T-cell (primary cell): Measurements from ENCODE around the gene FRAT1. TPM values are rescaled to one million over a fixed set of nuclear protein-coding genes. Genes with fewer than 3 reads are reported as not detected.
A peak's percentile ranks its signal among the peaks of the same experiment; 100 is the strongest.
"Not testable (repeated sequence)": the region's sequence is repeated elsewhere in the genome, so short reads cannot be mapped to it uniquely, and the experiment has no call there.

Experiments
- ATAC-seq, 4 experiments: fragments of 200-7000 bp in 3 of 4; fragments of 150-1000 bp in 1 of 4; cut with Tn5 transposase; replicated peaks in 1 of 4; 1 replicate in 3 of 4; 2 replicates in 1 of 4; pipeline ENCODE4 v1.10.0; 2021; ENCODE audit warnings: moderate library complexity in 3 of 4, mild to moderate bottlenecking in 2 of 4, moderate number of reproducible peaks in 1 of 4
- CTCF ChIA-PET, 2 donors: fragments of 300-600 bp; sonication (Branson Sonifier 250); formaldehyde crosslinking; loops; one replicate each; lab custom pipeline; 2022; ENCODE audit warnings: antibody characterized with exemption in 2 of 2; lab: Charles Lee
- POLR2A ChIA-PET, 2 donors: fragments of 300-600 bp; sonication (Branson Sonifier 250); formaldehyde crosslinking; loops; one replicate each; lab custom pipeline; 2022; ENCODE audit warnings: antibody characterized with exemption in 2 of 2; lab: Charles Lee
- DNase-seq, 35 experiments: peaks; one replicate each; pipeline versions ENCODE4 v3.0.0 to v3.0.0-alpha.2; 2013 to 2023
- H3K27ac ChIP-seq: one replicate; pipeline ENCODE4 v1.5.1; 2013; ENCODE audit warnings: low read length
- H3K27me3 ChIP-seq, 2 experiments: replicated peaks in 1 of 2; 1 replicate in 1 of 2; 2 replicates in 1 of 2; pipeline versions ENCODE4 v1.6.1 to v1.7.0; 2013; ENCODE audit warnings: low read length in 1 of 2, mixed read lengths in 1 of 2; ENCODE audit not compliant: control insufficient read depth in 2 of 2, insufficient read depth in 2 of 2; ENCODE audit errors: extremely low read depth in 1 of 2
- H3K36me3 ChIP-seq, 2 donors: 1 replicate in 1 of 2; 2 replicates in 1 of 2; pipeline versions ENCODE4 v1.6.1 to v1.7.0; 2013; ENCODE audit warnings: low read length in 1 of 2; ENCODE audit not compliant: control insufficient read depth in 2 of 2, insufficient read depth in 1 of 2; ENCODE audit errors: extremely low read depth in 1 of 2
- H3K4me1 ChIP-seq, 2 experiments: 1 replicate in 1 of 2; 2 replicates in 1 of 2; pipeline versions ENCODE4 v1.6.1 to v1.7.0; 2013; ENCODE audit warnings: low read length in 2 of 2, mixed read lengths in 1 of 2; ENCODE audit not compliant: insufficient read depth in 2 of 2, control insufficient read depth in 1 of 2; ENCODE audit errors: extremely low read depth in 1 of 2
- H3K4me3 ChIP-seq, 2 donors: 1 replicate in 1 of 2; 2 replicates in 1 of 2; pipeline versions ENCODE4 v1.5.1 to v1.7.0; 2013; ENCODE audit warnings: mild to moderate bottlenecking in 2 of 2, low read length in 1 of 2, moderate library complexity in 1 of 2; ENCODE audit not compliant: control insufficient read depth in 1 of 2; ENCODE audit errors: extremely low read depth in 1 of 2
- H3K9me3 ChIP-seq: 2 replicates; pipeline ENCODE4 v1.7.0; 2013
- H3K27ac Mint-ChIP-seq, 2 donors: one replicate each; pipeline ENCODE4 v1.8.0; 2020 to 2021; ENCODE audit warnings: mild to moderate bottlenecking in 2 of 2, mixed read lengths in 2 of 2
- H3K27me3 Mint-ChIP-seq, 2 donors: one replicate each; pipeline ENCODE4 v1.8.0; 2021 to 2022; ENCODE audit warnings: mixed read lengths in 2 of 2
- H3K36me3 Mint-ChIP-seq: one replicate; pipeline ENCODE4 v1.8.0; 2021; ENCODE audit warnings: mixed read lengths
- H3K4me1 Mint-ChIP-seq, 3 donors: one replicate each; pipeline ENCODE4 v1.8.0; 2020 to 2022; ENCODE audit warnings: mixed read lengths in 3 of 3, mild to moderate bottlenecking in 1 of 3
- H3K4me3 Mint-ChIP-seq, 3 donors: one replicate each; pipeline ENCODE4 v1.8.0; 2020 to 2022; ENCODE audit warnings: mild to moderate bottlenecking in 3 of 3, mixed read lengths in 3 of 3, moderate library complexity in 3 of 3
- H3K9me3 Mint-ChIP-seq, 3 donors: one replicate each; pipeline ENCODE4 v1.8.0; 2020 to 2022; ENCODE audit warnings: mixed read lengths in 3 of 3
- WGBS: methylation state at CpG from one replicate; pipeline ENCODE4 v1.1.5; 2013; ENCODE audit warnings: missing lambda C conversion rate; ENCODE audit not compliant: insufficient coverage; 5-methylcytosine and 5-hydroxymethylcytosine counted together
- total RNA-seq, 35 experiments: library from RNA in 6 of 35; stranded (reverse) in 6 of 35; fragments of 120-200 nt in 1 of 35; gene quantifications; one replicate each; pipeline versions ENCODE4 v1.2.1 to v1.2.4 and lab custom pipeline; 2013 to 2026

Gene FRAT1
- total RNA-seq, 5 donors from 2014 or later (not counting 1 experiment from before 2014, with no cell fraction given) = 20.6 to 47.9 (median 23.4) TPM

GRCh38 chr10:97343664-97344063, 24.6 kb downstream of the FRAT1 start:
- H3K4me1 ChIP-seq, H3K4me3 ChIP-seq, ATAC-seq, H3K27me3 ChIP-seq, H3K9me3 ChIP-seq, H3K36me3 ChIP-seq, POLR2A ChIA-PET, H3K9me3 Mint-ChIP-seq, H3K27ac Mint-ChIP-seq, H3K27ac ChIP-seq, H3K27me3 Mint-ChIP-seq, H3K4me1 Mint-ChIP-seq, H3K4me3 Mint-ChIP-seq, DNase-seq, H3K36me3 Mint-ChIP-seq: not testable (repeated sequence)
- CTCF ChIA-PET = interaction anchor here (0.7 to 1.0 kb wide), 2 partner anchors 65 to 1781 kb away, joined by 3 read pairs; no protein-coding TSS in a partner anchor
- 97% methylated on average over 3 of the region's 6 CpGs for WGBS

- H3K27me3 ChIP-seq = no peaks in the 10 kb centered on the region
- ATAC-seq (no peak), DNase-seq (no peak)
- POLR2A ChIA-PET = interaction anchor here in 1 of 2 donors (0.5 to 0.6 kb wide), 2 partner anchors 64 to 218 kb away, joined by 3 to 6 read pairs; no protein-coding TSS in a partner anchor
- H3K27ac ChIP-seq = no peak overlapping the region
- H3K4me3 ChIP-seq = no peak overlapping the region
- peaks cover 0 to 3% of the 10 kb centered on the region in 2 donors for H3K36me3 ChIP-seq
- Mint-ChIP-seq H3K27me3 (no peaks in the 10 kb centered on the region), H3K4me3 (no peak overlapping the region), H3K9me3 (no peaks in the 10 kb centered on the region), H3K4me1 (no peaks in the 10 kb centered on the region), H3K36me3 (no peaks in the 10 kb centered on the region), H3K27ac (no peak overlapping the region)
- H3K4me1 ChIP-seq = no peaks in the 10 kb centered on the region
- no peaks in the 10 kb centered on the region for H3K9me3 ChIP-seq
- CTCF ChIA-PET = no interaction called here
- WGBS = 98% methylated on average over 4 of the region's 4 CpGs
These were observed 28.2 kb downstream of the FRAT1 start for GRCh38 chr10:97347317-97347716.

- Histone ChIP-seq H3K4me1 (no peaks in the 10 kb centered on the region), H3K27ac (no peak overlapping the region), H3K9me3 (no peaks in the 10 kb centered on the region), H3K4me3 (no peak overlapping the region), H3K36me3 (peaks cover 0 to 3% of the 10 kb centered on the region in 2 donors), H3K27me3 (no peaks in the 10 kb centered on the region)
- ChIA-PET CTCF (no interaction called here), POLR2A (no interaction called here)
- Mint-ChIP-seq H3K36me3 (no peaks in the 10 kb centered on the region), H3K4me1 (no peaks in the 10 kb centered on the region), H3K27me3 (no peaks in the 10 kb centered on the region), H3K27ac (no peak overlapping the region), H3K4me3 (no peak overlapping the region), H3K9me3 (no peaks in the 10 kb centered on the region)
- DNase-seq (no peak), ATAC-seq (no peak)
- WGBS = 90% methylated on average over 3 of the region's 12 CpGs
These were observed 30.9 kb downstream of the FRAT1 start for GRCh38 chr10:97349752-97350513.

GRCh38 chr10:97353945-97354344, 34.9 kb downstream of the FRAT1 start:
- Histone ChIP-seq H3K4me3 (no peak overlapping the region), H3K4me1 (peaks cover 0 to 13% of the 10 kb centered on the region in 2 experiments), H3K27me3 (no peaks in the 10 kb centered on the region), H3K27ac (no peak overlapping the region), H3K36me3 (peaks cover 3 to 9% of the 10 kb centered on the region in 2 donors), H3K9me3 (no peaks in the 10 kb centered on the region)
- H3K9me3 Mint-ChIP-seq = no peaks in the 10 kb centered on the region
- H3K27ac Mint-ChIP-seq = no peak overlapping the region
- peaks cover 18% of the 10 kb centered on the region for H3K36me3 Mint-ChIP-seq
- H3K27me3 Mint-ChIP-seq = no peaks in the 10 kb centered on the region
- no CpG with 5 or more reads among the region's 4 CpGs for WGBS
- no peak overlapping the region for H3K4me3 Mint-ChIP-seq
- DNase-seq (peak in 1 of 35 experiments; percentile 35), ATAC-seq (no peak)
- ChIA-PET POLR2A (no interaction called here), CTCF (interaction anchor here (0.6 to 2.0 kb wide), 3 partner anchors 75 to 193 kb away, joined by 3 to 10 read pairs (median 4); no protein-coding TSS in a partner anchor)
- peaks cover 0 to 4% (median 0%) of the 10 kb centered on the region in 3 donors for H3K4me1 Mint-ChIP-seq

- H3K4me1 ChIP-seq = peaks cover 0 to 13% of the 10 kb centered on the region in 2 experiments
- H3K9me3 ChIP-seq = no peaks in the 10 kb centered on the region
- Mint-ChIP-seq H3K36me3 (peaks cover 28% of the 10 kb centered on the region), H3K9me3 (no peaks in the 10 kb centered on the region), H3K27ac (no peak overlapping the region), H3K27me3 (no peaks in the 10 kb centered on the region), H3K4me3 (no peak overlapping the region), H3K4me1 (peaks cover 0 to 4% (median 0%) of the 10 kb centered on the region in 3 donors)
- WGBS = 70% methylated on average over 4 of the region's 5 CpGs
- no peak overlapping the region for H3K27ac ChIP-seq
- peak in 10 of 35 experiments; percentile 9 to 58 (median 20) for DNase-seq
- H3K27me3 ChIP-seq = no peaks in the 10 kb centered on the region
- ChIA-PET CTCF (interaction anchor here (0.6 to 1.5 kb wide), 4 partner anchors 74 to 83 kb away, joined by 3 to 9 read pairs (median 4); no protein-coding TSS in a partner anchor), POLR2A (interaction anchor here in 1 of 2 donors (1.4 kb wide), 1 partner anchor 45 kb away, joined by 3 read pairs; the partner anchor contains the start of gene RRP12)
- H3K36me3 ChIP-seq = peaks cover 3 to 12% of the 10 kb centered on the region in 2 donors
- peak in 3 of 4 experiments; percentile 32 to 57 (median 47) for ATAC-seq
- H3K4me3 ChIP-seq = no peak overlapping the region
These were observed 36.5 kb downstream of the FRAT1 start for GRCh38 chr10:97355571-97355975.

GRCh38 chr10:97356318-97356914, 37.3 kb downstream of the FRAT1 start:
- no peaks in the 10 kb centered on the region for H3K27me3 Mint-ChIP-seq
- H3K4me1 Mint-ChIP-seq = peaks cover 0 to 4% (median 0%) of the 10 kb centered on the region in 3 donors
- DNase-seq (peak in 13 of 35 experiments; percentile 4 to 49 (median 16)), ATAC-seq (peak in 2 of 4 experiments; percentile 16 to 24)
- no peak overlapping the region for H3K27ac Mint-ChIP-seq
- no peak overlapping the region for H3K4me3 Mint-ChIP-seq
- Histone ChIP-seq H3K27me3 (no peaks in the 10 kb centered on the region), H3K9me3 (no peaks in the 10 kb centered on the region), H3K4me1 (peaks cover 0 to 13% of the 10 kb centered on the region in 2 experiments), H3K4me3 (no peak overlapping the region), H3K27ac (no peak overlapping the region), H3K36me3 (peaks cover 3 to 12% of the 10 kb centered on the region in 2 donors)
- ChIA-PET POLR2A (interaction anchor here in 1 of 2 donors (1.4 kb wide), 1 partner anchor 45 kb away, joined by 3 read pairs; the partner anchor contains the start of gene RRP12), CTCF (interaction anchor here (1.5 to 3.7 kb wide), 3 partner anchors 77 to 78 kb away, joined by 5 to 20 read pairs (median 9); no protein-coding TSS in a partner anchor)
- H3K36me3 Mint-ChIP-seq = peaks cover 28% of the 10 kb centered on the region
- no peaks in the 10 kb centered on the region for H3K9me3 Mint-ChIP-seq
- 71% methylated on average over 6 of the region's 6 CpGs for WGBS
